ENCODE results near the gene DDX27.

GRCh38 chr20:49286689-49287551, 67.7 kb downstream of the DDX27 start:
- TF ChIP-seq POLR2AphosphoS5 (IDR thresholded peaks at IDR 0.05) (no peak), POLR2A (IDR thresholded peaks at IDR 0.05) (no peak)

All from gastroesophageal sphincter (tissue), 2 donors.